Lung (tissue), 12 donors: Measurements from ENCODE around the gene NECTIN4. TPM values are rescaled to one million over a fixed set of nuclear protein-coding genes. Genes with fewer than 3 reads are reported as not detected.

Source experiments
- ATAC-seq: fragments of 200-7000 bp; cut with Tn5 transposase; one replicate; pipeline ENCODE4 v1.9.1; 2020; ENCODE audit warnings: moderate number of reproducible peaks; ENCODE audit not compliant: insufficient read depth, low FRiP score
- DNase-seq, 3 donors: peaks; one replicate each; pipeline ENCODE4 v3.0.0-alpha.2; 2013 to 2017
- H3K27ac ChIP-seq, 2 donors: one replicate each; pipeline ENCODE4 v1.5.1; 2013; ENCODE audit warnings: mild to moderate bottlenecking in 2 of 2, moderate library complexity in 2 of 2, control low read depth in 1 of 2, inconsistent platforms in 1 of 2, low read depth in 1 of 2, low read length in 1 of 2
- H3K27me3 ChIP-seq, 3 donors: one replicate each; pipeline ENCODE4 v1.5.1; 2013; ENCODE audit warnings: low read length in 2 of 3; ENCODE audit not compliant: control insufficient read depth in 3 of 3, insufficient read depth in 3 of 3
- H3K36me3 ChIP-seq, 4 donors: one replicate each; pipeline ENCODE4 v1.5.1; 2013; ENCODE audit warnings: low read length in 4 of 4, mild to moderate bottlenecking in 1 of 4, moderate library complexity in 1 of 4; ENCODE audit not compliant: control insufficient read depth in 4 of 4, insufficient read depth in 4 of 4
- H3K4me1 ChIP-seq, 5 donors: one replicate each; pipeline ENCODE4 v1.5.1; 2013; ENCODE audit warnings: low read length in 5 of 5, mild to moderate bottlenecking in 2 of 5, moderate library complexity in 1 of 5; ENCODE audit not compliant: control insufficient read depth in 5 of 5, insufficient read depth in 5 of 5
- H3K4me3 ChIP-seq: one replicate; pipeline ENCODE4 v1.5.1; 2013; ENCODE audit warnings: mild to moderate bottlenecking, control low read depth, moderate library complexity
- H3K9ac ChIP-seq, 2 donors: one replicate each; pipeline ENCODE4 v1.5.1; 2013; ENCODE audit warnings: low read length in 2 of 2, control low read depth in 1 of 2; ENCODE audit not compliant: insufficient read depth in 1 of 2
- H3K9me3 ChIP-seq, 4 donors: one replicate each; pipeline ENCODE4 v1.5.1; 2013; ENCODE audit warnings: low read length in 3 of 4, mild to moderate bottlenecking in 1 of 4, moderate library complexity in 1 of 4; ENCODE audit not compliant: control insufficient read depth in 4 of 4, insufficient read depth in 3 of 4
- WGBS, 2 donors: extraction: QIAGEN DNeasy Blood & Tissue Kit; methylation state at CpG; one replicate each; pipeline ENCODE4 v1.1.7; 2013; 5-methylcytosine and 5-hydroxymethylcytosine counted together
- polyA plus RNA-seq, 2 donors: library from polyadenylated mRNA; stranded (reverse); fragments of 200-250 nt; gene quantifications; one replicate each; pipeline ENCODE4 v1.2.1, GENCODE V29; 2013
- total RNA-seq, 2 donors: library from RNA; depleted of rRNA in 1 of 2; stranded (reverse); fragments of >200 nt in 1 of 2; gene quantifications; one replicate each; pipeline ENCODE4 v1.2.1, GENCODE V29; 2014 to 2021
- TF ChIP-seq, protein P1 (sequence below): IDR thresholded peaks from 2 replicates; pipeline ENCODE4 v1.5.1; 2012; ENCODE audit warnings: mild to moderate bottlenecking; ENCODE audit errors: control extremely low read depth, extremely low read depth
- donor health status: control.
- donor health status: control.
- donor health status: Bipolar disorder and iron deficiency.
- donor health status: healthy.
- donor health status: DM: yes; HTN: yes; CAD: no.

NECTIN4 gene
- total and polyA plus RNA-seq, 4 donors, result 6.2 to 12.5 (median 9.9) TPM

DNA sequence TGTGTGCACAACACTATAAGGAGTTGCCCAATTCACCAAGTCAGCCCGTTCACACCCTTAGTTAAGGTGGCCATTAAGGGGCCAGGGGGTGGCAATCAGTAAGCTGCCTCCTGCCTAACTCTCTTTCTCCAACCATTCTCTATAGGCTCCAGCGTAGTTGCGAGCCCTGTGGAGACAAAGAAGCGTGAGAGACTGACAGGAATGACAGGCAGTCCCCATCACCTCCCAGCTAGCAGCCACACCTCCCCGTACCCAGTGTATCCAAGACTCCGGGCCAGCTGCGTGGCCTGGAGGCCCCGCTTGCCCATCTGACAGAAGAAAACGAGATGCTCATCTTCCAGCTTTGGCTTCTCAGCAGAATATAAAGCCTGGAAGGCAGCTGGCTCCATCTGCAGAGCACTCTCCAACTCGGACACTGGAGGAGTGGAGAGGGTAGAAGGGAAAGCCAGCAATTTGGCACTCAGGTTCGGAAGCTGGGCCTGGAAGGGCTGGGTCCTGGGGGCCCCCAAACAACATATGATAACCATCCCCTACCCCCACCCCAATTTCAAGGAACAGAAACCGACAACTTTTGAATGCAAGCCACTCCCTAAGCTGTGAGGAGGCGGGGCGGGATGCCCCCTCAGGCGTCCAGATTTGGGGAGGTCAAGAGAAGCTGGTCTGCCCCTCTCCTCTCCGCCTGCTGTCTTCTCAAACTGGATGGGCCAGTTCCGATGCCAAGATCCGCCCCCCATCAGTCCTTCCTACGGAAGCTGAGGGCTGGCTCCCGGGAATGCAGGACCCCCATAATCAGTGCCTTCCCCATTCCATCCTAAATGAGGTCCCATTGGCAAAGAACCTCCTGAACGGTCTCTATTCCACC lies 51.5 kb downstream of the NECTIN4 start:
- ATAC-seq (peak; percentile 34), DNase-seq (peak in 2 of 3 donors; percentile 31 to 39)
- H3K9ac ChIP-seq, result peak overlapping the region in 1 of 2 donors; percentile 37

DNA sequence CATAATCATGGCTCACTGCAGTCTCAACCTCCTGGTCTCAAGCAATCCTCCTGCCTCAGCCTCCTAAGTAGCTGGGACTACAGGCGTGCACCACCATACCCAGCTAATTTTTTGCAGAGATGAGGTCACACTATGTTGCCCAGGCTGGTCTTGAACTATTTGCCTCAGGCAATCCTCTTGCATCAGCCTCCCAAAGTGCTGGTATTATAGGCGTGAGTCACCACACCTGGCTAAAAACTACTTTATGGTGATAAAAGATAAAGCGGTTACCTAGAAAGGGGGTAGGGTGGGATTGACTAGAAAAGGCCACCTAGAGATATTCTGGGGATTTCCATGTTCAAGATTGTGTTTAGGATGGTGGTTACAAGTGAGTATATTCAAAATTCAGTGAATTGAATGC lies 55.6 kb downstream of the NECTIN4 start:
- ATAC-seq (no peak), DNase-seq (no peak)
- peaks cover 0 to 3% (median 0%) of the 10 kb centered on the region in 4 donors for H3K9me3 ChIP-seq
- no peaks in the 10 kb centered on the region for H3K27me3 ChIP-seq
- H3K4me1 ChIP-seq, result peaks cover 0 to 10% (median 0%) of the 10 kb centered on the region in 5 donors
- H3K27ac ChIP-seq, result no peak overlapping the region
- H3K9ac ChIP-seq, result no peak overlapping the region
- H3K4me3 ChIP-seq, result no peak overlapping the region
- H3K36me3 ChIP-seq, result peaks cover 0 to 3% (median under 1%) of the 10 kb centered on the region in 4 donors
- WGBS, 2 donors, result 97% methylated on average over 3 of the region's 3 CpGs
- TF ChIP-seq, protein P1, sequence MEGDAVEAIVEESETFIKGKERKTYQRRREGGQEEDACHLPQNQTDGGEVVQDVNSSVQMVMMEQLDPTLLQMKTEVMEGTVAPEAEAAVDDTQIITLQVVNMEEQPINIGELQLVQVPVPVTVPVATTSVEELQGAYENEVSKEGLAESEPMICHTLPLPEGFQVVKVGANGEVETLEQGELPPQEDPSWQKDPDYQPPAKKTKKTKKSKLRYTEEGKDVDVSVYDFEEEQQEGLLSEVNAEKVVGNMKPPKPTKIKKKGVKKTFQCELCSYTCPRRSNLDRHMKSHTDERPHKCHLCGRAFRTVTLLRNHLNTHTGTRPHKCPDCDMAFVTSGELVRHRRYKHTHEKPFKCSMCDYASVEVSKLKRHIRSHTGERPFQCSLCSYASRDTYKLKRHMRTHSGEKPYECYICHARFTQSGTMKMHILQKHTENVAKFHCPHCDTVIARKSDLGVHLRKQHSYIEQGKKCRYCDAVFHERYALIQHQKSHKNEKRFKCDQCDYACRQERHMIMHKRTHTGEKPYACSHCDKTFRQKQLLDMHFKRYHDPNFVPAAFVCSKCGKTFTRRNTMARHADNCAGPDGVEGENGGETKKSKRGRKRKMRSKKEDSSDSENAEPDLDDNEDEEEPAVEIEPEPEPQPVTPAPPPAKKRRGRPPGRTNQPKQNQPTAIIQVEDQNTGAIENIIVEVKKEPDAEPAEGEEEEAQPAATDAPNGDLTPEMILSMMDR, result no peak

More for the DNA sequence above, 51.5 kb downstream of the NECTIN4 start:
- TF ChIP-seq, protein P1, result no peak
- H3K36me3 ChIP-seq, result peaks cover 26 to 40% (median 32%) of the 10 kb centered on the region in 4 donors
- H3K27ac ChIP-seq, result peak overlapping the region in 1 of 2 donors; percentile 89
- H3K4me1 ChIP-seq, result peaks cover 0 to 8% (median 0%) of the 10 kb centered on the region in 5 donors
- 60 to 64% methylated on average over 21 of the region's 21 CpGs for WGBS, 2 donors
- peak overlapping the region; percentile 61 for H3K4me3 ChIP-seq
- H3K27me3 ChIP-seq, result no peaks in the 10 kb centered on the region
- peaks cover 0 to 10% (median 0%) of the 10 kb centered on the region in 4 donors for H3K9me3 ChIP-seq

DNA sequence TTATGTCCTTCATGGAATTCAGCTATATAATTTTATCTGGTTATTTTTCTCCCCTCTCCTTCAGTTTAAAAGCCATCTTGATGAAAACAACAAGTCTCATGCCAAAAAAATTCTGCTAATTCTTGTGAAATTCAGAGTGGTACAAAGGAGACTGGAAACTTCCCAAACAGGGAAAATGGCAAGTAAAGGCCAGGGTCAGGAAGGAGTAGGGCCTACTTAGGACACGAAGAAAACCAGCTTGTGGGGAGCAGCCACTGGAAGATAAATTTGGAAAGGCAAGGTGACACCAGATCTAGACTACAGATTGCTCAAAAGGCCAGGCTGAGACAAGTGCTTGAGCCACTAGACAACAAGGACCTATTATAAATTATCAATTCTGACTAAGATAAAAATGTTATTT lies 56.9 kb downstream of the NECTIN4 start:
- no peaks in the 10 kb centered on the region for H3K36me3 ChIP-seq
- no peak overlapping the region for H3K9ac ChIP-seq
- TF ChIP-seq, protein P1, result no peak
- H3K4me1 ChIP-seq, result peaks cover 0 to 3% (median 0%) of the 10 kb centered on the region in 5 donors
- 54 to 57% methylated on average over 1 of the region's 1 CpG for WGBS, 2 donors
- H3K27me3 ChIP-seq, result no peaks in the 10 kb centered on the region
- no peak for DNase-seq
- H3K9me3 ChIP-seq, result no peaks in the 10 kb centered on the region
- ATAC-seq, result no peak
- H3K27ac ChIP-seq, result no peak overlapping the region
- no peak overlapping the region for H3K4me3 ChIP-seq
